Prostate gland (tissue), 2 donors: Measurements from ENCODE around the gene ITGA7.

Experiments
- POLR2A ChIP-seq: fragments of 450-650 bp; IDR thresholded peaks from one replicate; pipeline ENCODE4 v1.6.1; 2016; ENCODE audit warnings: antibody characterized with exemption, mild to moderate bottlenecking
- TF ChIP-seq, protein P1 (sequence below), 4 experiments: fragments of 200-600 bp in 2 of 4; fragments of 450-650 bp in 2 of 4; sonication (generic) in 2 of 4; IDR thresholded peaks; 1 replicate in 3 of 4; 2 replicates in 1 of 4; pipeline ENCODE4 v1.5.1; 2016 to 2019; ENCODE audit warnings: antibody characterized with exemption in 4 of 4, mild to moderate bottlenecking in 2 of 4, moderate library complexity in 2 of 4

DNA sequence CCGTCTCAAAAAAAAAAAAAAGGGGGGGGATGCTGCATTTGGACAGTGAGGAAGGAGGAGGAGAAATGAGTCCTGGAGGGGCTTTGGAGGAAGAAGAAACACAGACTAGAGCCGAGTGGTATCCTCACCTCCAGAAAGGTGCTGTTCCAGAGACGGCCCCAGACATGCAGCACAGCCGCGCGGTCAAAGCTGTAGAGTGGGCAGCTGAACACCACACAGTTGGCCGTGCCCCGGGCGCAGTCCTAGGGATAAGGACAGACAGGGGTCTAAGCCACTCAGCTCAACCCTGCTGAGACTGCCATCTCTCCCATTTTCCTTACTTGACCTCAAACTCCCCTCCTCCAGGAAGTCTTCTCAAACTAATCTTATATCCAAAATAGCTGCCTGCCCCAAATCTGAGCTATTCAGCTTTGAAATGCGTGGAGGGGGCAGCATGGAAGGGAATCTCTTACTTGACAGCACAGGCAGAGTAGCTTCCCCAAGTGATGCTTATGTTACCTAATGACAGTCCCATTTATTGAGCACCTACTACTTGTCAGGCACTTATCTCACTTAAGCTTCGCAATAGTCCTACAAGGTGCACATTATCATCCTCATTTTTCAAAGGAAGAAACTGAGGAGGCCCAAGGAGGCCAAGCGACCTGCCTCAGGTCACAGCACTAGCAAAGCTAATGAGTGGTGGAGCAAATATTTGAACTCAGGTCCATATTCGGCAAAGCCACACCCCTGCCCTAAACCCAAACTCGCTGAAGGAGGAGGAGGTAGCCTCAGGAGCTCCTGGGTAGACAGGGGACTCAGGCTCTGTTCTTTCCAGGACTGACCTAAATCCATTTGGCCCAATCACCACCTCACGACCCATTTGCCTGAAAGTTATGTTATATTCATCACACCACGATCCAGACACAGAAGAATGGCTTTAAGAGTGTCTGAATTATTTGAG, 18.7 kb downstream of the ITGA7 start:
- TF ChIP-seq POLR2A, result no peak
- TF ChIP-seq, protein P1, sequence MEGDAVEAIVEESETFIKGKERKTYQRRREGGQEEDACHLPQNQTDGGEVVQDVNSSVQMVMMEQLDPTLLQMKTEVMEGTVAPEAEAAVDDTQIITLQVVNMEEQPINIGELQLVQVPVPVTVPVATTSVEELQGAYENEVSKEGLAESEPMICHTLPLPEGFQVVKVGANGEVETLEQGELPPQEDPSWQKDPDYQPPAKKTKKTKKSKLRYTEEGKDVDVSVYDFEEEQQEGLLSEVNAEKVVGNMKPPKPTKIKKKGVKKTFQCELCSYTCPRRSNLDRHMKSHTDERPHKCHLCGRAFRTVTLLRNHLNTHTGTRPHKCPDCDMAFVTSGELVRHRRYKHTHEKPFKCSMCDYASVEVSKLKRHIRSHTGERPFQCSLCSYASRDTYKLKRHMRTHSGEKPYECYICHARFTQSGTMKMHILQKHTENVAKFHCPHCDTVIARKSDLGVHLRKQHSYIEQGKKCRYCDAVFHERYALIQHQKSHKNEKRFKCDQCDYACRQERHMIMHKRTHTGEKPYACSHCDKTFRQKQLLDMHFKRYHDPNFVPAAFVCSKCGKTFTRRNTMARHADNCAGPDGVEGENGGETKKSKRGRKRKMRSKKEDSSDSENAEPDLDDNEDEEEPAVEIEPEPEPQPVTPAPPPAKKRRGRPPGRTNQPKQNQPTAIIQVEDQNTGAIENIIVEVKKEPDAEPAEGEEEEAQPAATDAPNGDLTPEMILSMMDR (IDR thresholded peaks at IDR 0.05), result no peak
